ENCODE results near the gene NTM. TPM values are rescaled to one million over a fixed set of nuclear protein-coding genes. Genes with fewer than 3 reads are reported as not detected.

NTM gene
- polyA plus RNA-seq, 4 donors, result 42.8 to 51.8 (median 45.7) TPM

DNA sequence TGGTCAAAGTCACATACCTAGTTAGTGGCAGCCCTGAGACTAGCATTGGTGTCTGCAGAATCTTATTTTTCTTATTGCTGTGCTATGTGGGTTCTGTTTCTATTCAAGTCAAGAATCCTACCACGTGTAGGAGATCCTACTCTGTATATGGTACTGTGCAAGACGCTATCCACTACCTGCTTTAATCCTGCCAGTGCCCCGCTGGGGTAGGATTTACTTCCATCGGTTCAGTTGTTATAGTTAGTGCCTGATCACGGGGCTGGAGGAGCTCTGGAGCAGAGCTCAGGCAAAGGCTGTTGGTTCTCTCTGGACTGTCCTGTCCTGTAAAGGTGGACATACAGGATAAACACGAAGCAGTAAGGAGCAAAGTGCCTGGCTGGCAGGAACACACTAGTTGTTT is 167.9 kb downstream of the NTM start:
- DNase-seq (ENCODE audit: low read depth in 4 of 4, low spot score in 2 of 4), result no peak

DNA sequence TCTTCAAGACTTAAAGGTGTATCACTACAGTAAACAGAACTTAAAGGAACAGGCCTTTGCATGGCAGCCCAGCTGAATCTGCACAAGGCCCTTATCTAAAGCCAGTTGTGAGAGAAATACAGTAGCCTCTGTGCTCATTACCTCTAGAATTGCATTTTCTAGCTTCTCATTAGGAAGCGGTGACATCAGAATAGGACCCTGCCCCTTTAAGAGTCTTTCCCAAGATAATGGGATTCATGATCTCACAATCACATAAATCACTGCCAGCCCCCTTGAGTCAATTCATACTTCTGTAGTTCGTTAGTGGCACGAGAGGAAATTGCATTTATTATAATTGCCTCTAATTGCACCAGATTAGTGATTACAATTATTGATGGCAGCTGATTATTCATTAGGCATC is 170.3 kb downstream of the NTM start:
- DNase-seq (ENCODE audit: low read depth in 4 of 4, low spot score in 2 of 4), result no peak

DNA sequence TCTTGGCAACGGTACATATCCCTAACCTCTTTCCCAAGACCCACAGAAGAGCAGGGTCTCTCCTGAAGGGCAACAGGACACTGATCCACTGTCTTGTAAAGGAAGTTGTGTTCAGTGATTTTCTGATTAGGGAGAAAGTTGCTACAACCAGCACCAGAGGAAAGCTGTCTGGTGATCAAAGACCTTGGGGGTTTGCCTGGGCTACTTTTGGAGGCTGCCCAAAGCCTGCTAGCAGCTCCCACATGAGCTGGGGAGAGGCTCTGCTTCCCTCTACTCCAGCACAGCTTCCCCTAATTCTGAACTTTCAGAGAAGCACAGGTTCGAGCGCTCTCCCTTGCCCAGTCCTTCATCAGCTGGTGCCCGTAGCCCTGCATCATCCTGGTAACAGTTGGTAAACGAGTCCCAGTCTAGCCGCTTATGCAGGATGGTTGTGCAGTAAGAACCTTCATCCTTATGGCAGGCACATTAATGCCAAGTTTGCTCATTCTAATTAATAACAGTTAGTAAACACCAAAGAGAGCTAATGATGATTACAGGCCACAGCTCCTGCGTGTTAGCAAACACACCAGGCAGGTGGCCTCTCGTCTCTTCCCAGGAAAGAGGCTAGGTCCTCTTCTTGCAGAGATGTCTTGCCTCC is 173.1 kb downstream of the NTM start:
- no peak for DNase-seq (ENCODE audit: low read depth in 4 of 4, low spot score in 2 of 4)

DNA sequence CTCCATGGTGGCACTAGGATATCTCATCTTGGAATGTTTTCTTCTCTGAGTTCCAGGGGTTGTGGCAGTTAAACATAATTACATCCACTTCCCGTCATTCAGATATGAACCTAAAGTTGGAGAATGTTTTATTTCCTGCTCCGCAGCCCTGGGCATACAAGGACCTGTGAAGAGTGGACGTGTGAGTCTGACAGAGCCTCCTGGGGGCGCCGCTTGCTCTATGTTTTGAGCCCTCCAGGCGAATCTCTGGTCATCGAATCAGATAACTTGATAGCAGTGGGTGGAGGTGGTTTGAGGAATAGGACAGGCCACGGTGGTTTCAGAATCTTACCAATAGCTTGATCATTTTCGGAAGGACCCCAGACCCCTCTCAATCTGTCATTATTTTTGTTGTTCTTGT is 174.2 kb downstream of the NTM start:
- no peak for DNase-seq (ENCODE audit: low read depth in 4 of 4, low spot score in 2 of 4)

DNA sequence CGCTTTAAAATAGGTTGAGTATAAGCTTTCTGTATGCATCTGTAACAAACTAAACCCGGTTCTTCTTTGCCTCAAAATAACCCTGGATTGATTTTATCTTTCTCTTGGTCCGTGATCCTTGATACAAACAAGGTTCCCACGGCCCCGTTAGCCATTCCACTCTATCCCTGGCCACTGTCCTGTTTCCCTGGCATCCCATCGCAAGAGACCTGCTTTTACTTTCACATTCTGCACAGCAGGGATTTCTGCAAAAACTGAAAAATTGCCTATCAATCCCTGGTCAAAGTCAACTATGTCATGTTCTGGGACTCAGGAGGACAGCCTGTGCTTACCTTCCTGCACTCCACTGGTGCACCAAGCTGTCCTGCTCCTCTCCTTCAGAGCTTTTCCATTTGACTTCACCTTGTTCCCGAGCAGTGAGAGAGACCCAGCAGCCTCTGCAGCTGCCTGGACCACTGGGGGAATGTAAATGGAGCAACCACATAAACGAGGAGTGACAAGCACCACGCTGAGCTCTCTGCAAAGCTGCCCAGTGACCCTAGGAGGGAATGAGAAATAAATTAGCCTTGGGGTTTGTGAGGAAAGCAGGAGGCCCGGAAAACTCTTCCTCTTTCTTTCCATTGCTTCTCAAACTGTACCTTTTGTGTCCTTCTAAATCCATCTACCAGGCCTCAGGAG is 175.9 kb downstream of the NTM start:
- DNase-seq (ENCODE audit: low read depth in 4 of 4, low spot score in 2 of 4), result no peak

DNA sequence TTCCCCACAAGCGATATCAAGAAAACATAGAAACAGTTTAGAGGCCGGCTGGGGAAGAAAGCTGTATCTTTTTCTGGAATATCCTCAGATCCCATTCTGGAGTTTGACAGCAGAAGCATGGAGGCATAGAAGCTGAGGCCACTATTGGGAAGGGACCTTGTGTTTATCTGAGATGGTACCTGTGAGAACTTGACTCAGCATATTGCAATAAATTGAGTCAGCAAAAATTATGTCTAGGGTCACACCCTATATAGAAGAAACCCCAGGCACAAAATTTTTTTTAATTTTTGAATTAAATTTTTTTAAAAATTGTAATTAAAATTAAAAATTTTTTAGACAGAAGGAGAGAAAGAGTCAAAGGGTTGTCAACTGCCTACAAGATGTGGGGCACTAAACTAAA is 178.7 kb downstream of the NTM start:
- DNase-seq (ENCODE audit: low read depth in 4 of 4, low spot score in 2 of 4), result no peak

DNA sequence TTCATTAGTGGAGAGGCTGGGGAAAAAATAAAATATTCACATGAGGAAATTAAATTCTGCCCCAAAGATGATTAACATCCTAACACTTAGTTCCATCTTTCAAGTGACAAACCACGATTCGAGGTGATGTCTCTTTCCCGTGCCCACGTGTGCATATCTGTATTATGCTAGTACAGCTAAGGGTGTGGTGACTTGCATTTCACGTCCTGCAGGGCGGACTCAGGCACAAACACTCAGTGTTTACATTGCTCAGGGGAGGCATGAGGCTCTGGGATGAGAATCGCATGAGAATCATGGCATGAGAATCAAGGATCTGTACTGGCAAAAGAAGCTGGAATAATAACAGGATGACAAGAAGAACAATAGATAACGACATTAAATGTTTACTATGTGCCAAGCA is 179.4 kb downstream of the NTM start:
- no peak for DNase-seq (ENCODE audit: low read depth in 4 of 4, low spot score in 2 of 4)

DNA sequence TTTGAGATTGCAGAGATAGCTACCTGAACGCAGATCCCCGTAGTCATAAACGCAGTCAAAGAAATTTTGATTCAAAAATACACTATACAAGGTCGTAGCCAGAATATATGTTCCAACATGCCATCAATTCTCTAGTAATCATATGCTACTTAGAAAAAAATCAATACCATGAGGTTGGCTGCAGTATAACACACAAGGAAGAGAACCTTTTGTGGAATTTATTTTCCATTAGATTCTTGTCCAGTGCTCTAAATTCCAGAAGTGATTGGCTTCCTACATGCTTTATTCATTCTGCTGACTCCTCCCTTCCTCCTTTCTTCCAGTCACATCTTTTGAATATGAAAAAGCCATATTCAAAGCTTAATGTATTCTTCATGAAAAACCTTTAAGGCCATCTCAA is 189.9 kb downstream of the NTM start:
- no peak for DNase-seq (ENCODE audit: low read depth in 4 of 4, low spot score in 2 of 4)

DNA sequence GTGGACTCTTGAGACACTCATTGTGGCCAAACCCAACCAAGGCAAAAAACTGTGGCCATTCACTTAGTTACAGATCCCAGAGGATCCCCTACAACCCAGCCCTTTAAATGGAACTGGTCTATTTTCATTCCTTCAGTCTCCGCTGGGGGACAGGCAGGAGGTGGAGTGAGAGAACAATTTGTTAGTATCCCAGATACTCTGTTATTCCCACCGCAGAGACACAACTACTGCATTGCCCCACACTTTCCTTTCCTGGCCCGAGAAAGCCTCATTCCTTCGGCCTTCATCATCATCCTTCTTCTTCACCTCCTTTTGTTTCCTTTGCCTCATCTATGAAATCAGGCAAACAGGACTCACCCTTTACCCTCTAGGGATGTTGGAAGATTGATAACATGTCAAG is 191.1 kb downstream of the NTM start:
- no peak for DNase-seq (ENCODE audit: low read depth in 4 of 4, low spot score in 2 of 4)

DNA sequence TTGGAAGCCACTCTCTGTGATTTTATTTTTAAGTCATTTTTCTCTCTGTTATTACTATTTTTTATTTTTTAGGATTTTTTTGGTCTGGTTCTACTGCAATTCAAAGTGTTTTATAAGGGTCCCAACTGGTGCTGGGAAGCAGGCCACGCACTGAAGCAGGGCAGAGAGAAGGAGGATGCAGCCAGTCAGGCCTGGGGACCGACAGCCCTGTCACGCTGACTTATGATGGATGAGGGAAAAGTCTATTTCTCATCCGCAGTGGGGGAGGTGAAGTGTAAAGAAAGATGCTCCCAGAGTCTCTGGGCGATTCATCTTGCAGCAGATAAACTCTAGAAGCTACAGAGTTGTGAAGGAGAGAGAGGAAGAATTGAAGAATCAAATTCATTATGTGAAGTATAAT is 191.6 kb downstream of the NTM start:
- no peak for DNase-seq (ENCODE audit: low read depth in 4 of 4, low spot score in 2 of 4)

DNA sequence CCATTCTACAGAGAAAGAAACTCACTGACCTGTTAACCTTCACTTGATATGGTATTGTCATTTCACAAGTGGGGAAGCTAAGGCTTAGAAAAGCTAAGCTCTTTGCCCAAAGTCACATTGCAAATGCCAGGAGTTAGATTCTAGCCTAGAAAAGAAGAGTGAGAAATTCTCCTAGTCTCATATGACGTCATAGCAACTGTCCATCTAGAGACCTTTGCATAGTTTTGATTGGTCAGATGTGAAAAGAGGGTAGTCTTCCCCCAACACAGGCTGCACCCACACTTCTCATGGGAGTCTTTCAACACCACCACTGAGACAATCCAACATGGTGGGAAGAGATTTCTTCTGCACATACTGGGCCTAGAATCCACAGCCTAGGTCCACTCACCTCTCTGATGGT is 197.9 kb downstream of the NTM start:
- no peak for DNase-seq (ENCODE audit: low read depth in 4 of 4, low spot score in 2 of 4)

DNA sequence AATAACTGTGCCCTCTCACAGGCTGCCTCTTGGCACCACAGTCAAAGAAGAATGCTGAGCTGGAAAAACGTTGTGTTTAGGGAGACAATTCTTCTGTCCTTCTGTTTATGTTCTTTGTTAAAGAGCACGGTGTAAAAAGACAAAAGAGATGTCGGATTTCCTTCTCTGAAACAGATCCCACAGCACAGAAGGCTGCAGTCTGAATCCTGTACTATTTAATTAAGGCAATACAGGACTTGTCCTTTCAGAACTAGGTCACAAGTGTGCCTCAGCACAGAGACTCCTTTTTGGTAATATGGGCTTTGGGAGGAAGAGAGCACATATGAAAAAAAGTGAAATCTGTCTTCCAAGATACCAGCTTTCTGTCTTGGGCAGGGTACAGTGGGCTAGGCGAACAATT is 201.2 kb downstream of the NTM start:
- no peak for DNase-seq (ENCODE audit: low read depth in 4 of 4, low spot score in 2 of 4)

DNA sequence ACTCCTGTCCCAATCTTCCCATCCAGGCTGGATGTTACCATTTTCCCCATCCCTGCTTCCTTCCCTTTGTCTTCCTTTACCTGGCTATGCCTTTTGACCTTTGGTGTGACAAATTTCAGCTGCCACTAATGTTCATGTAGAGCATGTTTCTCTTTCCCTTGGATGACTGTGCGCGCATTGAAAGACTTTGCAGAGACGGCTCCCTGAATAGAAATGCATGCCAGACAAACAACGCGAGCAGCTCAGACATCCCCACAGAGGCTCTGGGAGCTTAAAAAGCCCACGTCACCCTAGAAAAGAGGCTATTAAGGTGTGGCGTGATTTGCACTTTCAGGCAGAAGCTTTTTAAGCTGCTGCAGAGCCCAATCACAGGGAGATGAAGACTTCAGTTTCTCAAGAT is 202.0 kb downstream of the NTM start:
- no peak for DNase-seq (ENCODE audit: low read depth in 4 of 4, low spot score in 2 of 4)

DNA sequence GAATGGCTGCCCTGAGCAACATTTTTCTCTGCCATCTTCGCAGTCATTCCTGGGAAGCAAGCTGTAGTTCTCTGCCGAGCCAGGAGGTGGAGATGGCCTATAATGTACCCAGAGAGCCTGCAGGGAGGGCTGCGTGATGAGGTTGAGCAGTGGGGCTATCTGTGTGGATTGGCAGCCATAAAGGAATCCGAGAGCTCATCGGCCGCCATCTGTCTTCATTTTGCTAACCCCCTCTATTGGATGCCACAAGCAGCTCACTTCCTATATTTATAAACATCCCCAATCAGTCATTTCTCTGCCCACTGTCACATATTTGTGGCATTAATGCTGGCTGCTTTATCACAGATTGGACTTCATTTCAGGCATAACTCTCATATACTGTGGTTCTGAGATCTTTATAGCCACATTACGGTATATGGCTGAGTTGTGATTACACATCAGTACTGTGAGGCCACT is 209.5 kb downstream of the NTM start:
- DNase-seq (ENCODE audit: low read depth in 4 of 4, low spot score in 2 of 4), result peak in 1 of 4 donors; percentile 20

DNA sequence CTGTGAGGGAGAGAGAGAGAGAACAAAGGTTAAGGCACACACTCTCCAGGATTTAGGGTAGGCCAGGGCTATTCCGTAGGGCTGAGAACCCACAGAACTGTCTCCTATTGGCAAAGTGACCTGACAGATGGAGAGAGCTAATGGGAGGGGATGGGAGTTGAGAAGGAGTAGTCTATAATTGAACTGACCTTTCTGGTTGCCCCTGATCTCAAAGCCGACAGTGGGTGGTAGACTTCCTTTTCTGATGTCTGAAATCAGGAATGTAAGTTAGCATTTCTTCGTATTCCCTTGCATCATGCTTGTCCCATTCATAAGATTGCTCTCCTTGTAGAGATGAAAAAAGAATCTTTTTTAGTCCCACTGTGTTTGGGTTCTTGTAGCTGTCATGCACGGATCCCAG is 210.1 kb downstream of the NTM start:
- DNase-seq (ENCODE audit: low read depth in 4 of 4, low spot score in 2 of 4), result no peak

DNA sequence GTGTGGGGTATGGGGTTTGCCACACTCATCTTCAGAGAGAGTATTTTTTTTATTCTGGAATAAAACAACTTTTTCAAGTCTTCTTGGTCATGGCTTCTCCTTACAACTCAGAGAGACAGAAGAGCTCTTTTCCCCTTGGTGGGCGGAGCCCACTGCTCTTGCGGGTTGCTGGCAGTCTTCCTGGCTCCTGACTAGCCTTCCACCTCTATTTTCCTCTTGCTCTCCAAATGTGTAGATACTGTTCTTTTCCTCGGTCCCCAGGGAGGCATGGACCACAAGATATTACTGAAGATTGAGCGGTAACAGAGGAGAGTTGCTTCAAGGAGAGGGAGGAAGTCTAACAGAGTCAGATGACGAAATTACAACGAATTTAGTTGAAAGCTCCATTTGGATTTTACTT is 210.6 kb downstream of the NTM start:
- no peak for DNase-seq (ENCODE audit: low read depth in 4 of 4, low spot score in 2 of 4)

DNA sequence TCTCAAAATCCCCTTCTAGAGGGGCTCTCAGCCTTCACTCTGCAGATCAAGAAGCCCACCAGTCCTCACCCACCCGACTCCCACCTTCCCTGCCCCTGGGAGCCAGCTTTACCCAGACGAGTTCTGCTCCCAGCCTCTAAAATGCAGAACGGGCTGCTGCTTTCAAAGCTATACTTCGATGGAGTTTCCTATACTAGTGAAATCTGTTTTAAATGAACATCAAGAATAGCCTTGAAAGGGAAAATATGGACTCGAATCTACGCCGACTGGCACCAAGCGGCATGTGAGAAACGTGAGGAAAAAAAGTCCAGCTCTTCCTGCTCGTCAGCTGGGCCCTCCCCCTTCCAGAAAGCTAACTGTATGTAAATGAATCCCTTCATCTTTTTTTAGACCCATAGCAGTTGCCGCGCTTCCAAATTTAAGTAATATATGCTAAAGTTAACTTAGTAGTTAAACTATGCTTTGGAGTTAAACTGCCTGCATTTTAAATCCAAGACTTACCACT is 211.7 kb downstream of the NTM start:
- no peak for DNase-seq (ENCODE audit: low read depth in 4 of 4, low spot score in 2 of 4)

DNA sequence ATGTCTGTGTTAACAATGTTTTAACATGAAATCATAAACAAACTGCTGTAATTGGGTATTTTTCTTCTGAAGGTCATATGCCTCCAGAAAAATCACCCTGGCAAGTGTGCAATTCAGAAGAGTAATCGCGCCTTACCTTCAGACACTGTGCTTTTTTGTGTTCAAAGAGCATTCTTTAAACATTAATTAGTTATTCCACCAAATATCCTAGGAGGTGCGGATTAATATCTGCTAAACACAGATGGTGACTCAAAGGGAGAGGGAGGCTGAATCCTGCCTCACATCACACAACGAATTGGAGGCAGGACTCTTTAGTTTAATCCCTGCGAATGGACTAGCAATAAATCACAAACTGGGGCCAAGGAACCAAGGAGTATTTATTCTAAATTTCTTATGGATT is 213.0 kb downstream of the NTM start:
- DNase-seq (ENCODE audit: low read depth in 4 of 4, low spot score in 2 of 4), result no peak

DNA sequence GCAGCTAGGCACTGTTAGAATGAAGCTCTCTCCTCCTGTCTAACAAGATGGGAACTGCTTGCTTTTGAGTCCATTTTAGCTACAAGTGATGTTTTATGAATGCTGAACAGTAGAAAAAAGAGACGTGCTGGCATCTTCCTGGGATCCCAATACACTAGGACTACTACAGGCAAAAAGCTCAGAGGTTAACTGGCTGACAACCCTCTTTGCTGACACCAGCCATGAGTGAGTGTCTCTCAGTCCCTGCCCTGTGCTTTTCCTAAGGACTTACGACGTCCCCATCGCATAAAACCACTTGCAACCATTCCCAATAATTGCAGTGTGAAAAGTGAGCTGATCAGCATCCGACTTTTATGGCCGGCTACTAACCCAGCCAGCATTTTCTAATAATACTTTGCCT is 213.5 kb downstream of the NTM start:
- DNase-seq (ENCODE audit: low read depth in 4 of 4, low spot score in 2 of 4), result no peak

DNA sequence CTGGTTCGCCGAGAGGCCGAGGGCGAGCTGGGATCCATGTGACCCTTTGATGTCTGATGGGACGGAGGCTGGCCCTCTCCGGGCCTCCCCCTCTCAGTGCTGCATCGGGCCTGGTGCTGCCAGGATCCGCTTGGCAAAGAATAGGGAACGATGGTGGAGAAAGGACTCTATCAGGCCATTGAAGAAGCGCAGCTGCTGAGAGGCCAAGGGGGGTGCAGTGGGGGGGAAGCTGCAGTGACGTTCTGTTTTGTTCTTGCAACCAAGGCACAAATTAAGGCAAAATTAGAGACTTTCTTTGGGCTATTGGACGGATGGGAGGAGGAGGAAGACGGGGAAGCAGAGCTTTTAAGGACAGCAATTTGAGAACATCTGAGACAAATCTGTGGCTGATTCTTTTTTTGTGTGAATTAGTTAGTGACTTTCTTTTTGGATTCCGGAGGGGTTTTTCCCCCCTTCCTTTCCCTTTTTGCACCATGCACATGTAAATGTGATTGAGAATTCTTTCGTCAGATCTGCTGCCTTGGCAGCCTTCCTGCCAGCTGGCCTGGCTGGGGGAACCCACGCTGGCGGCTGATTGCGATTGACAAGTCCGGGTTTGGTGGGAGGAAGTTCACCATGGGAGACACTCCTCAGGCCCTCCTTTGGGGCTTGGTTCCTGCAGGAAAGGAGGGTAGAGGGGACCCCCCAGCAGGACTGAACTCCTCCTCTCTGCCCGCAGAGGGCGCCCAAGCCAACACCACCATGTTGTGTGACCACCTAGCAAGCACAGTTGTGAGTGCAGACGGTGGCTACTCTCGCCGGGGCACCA is 214.6 kb downstream of the NTM start:
- DNase-seq (ENCODE audit: low read depth in 4 of 4, low spot score in 2 of 4), result no peak

DNA sequence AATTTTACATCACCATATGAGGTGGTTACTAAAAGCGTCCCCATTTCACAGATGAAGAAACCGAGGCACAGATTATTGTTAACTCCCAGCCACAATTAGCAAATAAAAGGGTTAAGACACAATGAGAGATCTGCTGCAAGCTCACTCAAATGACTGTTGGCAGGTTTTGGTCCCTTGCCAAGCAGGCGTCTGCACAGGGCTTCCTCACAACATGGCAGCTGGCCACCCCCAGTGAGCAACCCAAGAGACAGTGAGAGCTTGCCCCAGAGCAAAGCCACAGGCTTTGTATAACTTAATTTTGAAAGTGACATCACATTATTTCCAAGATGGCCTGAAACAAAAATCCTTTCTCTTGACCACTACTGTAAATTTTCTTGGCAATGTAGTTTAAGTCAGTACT is 217.6 kb downstream of the NTM start:
- DNase-seq (ENCODE audit: low read depth in 4 of 4, low spot score in 2 of 4), result no peak

DNA sequence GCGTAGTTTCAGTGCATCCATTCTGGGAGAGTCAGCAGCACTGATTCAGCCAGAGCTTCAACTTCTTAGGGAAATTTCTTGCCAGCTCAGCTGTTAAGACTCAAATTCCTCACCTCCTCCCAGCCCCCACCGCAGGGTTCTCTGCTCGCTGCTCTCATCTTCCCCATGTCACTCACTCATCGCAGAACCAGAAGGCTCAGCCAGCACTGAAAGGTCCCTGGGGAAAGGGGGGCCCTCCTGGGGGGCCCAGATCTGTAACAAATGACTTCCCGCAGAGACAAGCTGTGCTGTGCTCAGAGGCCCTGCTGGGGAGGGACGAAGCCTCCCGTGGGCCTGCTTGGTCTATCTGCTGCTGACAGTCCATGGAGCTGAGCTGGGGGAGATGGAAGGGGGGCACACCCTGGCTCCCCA is 220.6 kb downstream of the NTM start:
- DNase-seq (ENCODE audit: low read depth in 4 of 4, low spot score in 2 of 4), result no peak

Data from left renal cortex interstitium (tissue), 4 donors.